SK-N-SH (cell line): ENCODE measurements around the gene SLC10A4. TPM values are rescaled to one million over a fixed set of nuclear protein-coding genes. Genes with fewer than 3 reads are reported as not detected.

ENCODE experiments used
- CTCF ChIA-PET: fragments of 300-600, 350-600 bp; formaldehyde crosslinking; extraction: SDS; loops from one replicate; lab custom pipeline; 2021; lab: Yijun Ruan, JAX
- POLR2A ChIA-PET: fragments of 350-600 bp; sonication (Branson Sonifier 250); formaldehyde crosslinking; extraction: SDS; loops from one replicate; lab custom pipeline; 2020; ENCODE audit warnings: antibody characterized with exemption, inconsistent platforms; lab: Yijun Ruan, JAX
- DNase-seq: peaks from one replicate; pipeline ENCODE4 v3.0.0; 2012
- H2AFZ ChIP-seq: fragments of 200-600 bp; sonication (generic); 2 replicates; pipeline ENCODE4 v1.8.1; 2016; ENCODE audit warnings: antibody characterized with exemption, mild to moderate bottlenecking, low read depth
- H3F3A ChIP-seq: fragments of 200-600 bp; sonication (generic); replicated peaks from 2 replicates; pipeline ENCODE3; 2016; ENCODE audit warnings: antibody characterized with exemption, mild to moderate bottlenecking; ENCODE audit not compliant: insufficient read depth
- H3K27ac ChIP-seq, 2 experiments: fragments of 200-500 bp in 1 of 2; fragments of 200-600 bp in 1 of 2; sonication (Bioruptor generic) in 1 of 2; sonication (generic), shearing (Covaris generic) in 1 of 2; 2 replicates each; pipeline versions ENCODE4 v1.5.1 to v1.6.1; 2014 to 2016; ENCODE audit warnings: low read depth in 2 of 2, inconsistent platforms in 1 of 2, low read length in 1 of 2, mild to moderate bottlenecking in 1 of 2, mixed read lengths in 1 of 2
- H3K27me3 ChIP-seq: fragments of 200-600 bp; sonication (generic), shearing (Covaris generic); 2 replicates; pipeline ENCODE4 v1.6.1; 2016; ENCODE audit warnings: mixed run types; ENCODE audit not compliant: insufficient read depth
- H3K36me3 ChIP-seq, 2 experiments: fragments of 200-500 bp in 1 of 2; fragments of 200-600 bp in 1 of 2; sonication (Bioruptor generic) in 1 of 2; sonication (generic) in 1 of 2; replicated peaks in 1 of 2; 2 replicates each; pipeline versions ENCODE3 to v1.5.1; 2014 to 2016; ENCODE audit warnings: low read length in 1 of 2, mild to moderate bottlenecking in 1 of 2; ENCODE audit not compliant: insufficient read depth in 2 of 2, control insufficient read depth in 1 of 2
- H3K4me1 ChIP-seq, 2 experiments: fragments of 200-500 bp in 1 of 2; fragments of 200-600 bp in 1 of 2; sonication (Bioruptor generic) in 1 of 2; sonication (generic), shearing (Covaris generic) in 1 of 2; 2 replicates each; pipeline versions ENCODE4 v1.5.1 to v1.6.1; 2014 to 2016; ENCODE audit warnings: low read depth in 1 of 2, low read length in 1 of 2, mixed run types in 1 of 2; ENCODE audit not compliant: insufficient read depth in 2 of 2, control insufficient read depth in 1 of 2
- H3K4me2 ChIP-seq: fragments of 200-600 bp; sonication (generic), shearing (Covaris generic); 2 replicates; pipeline ENCODE4 v1.6.1; 2017; ENCODE audit warnings: mixed run types
- H3K4me3 ChIP-seq, 2 experiments: fragments of 200-500 bp in 1 of 2; fragments of 200-600 bp in 1 of 2; sonication (Bioruptor generic) in 1 of 2; sonication (generic), shearing (Covaris generic) in 1 of 2; 2 replicates each; pipeline versions ENCODE4 v1.5.1 to v1.8.1; 2014 to 2016; ENCODE audit warnings: low read depth in 2 of 2, inconsistent platforms in 1 of 2, low read length in 1 of 2, mild to moderate bottlenecking in 1 of 2, mixed read lengths in 1 of 2, moderate library complexity in 1 of 2
- H3K79me2 ChIP-seq: fragments of 200-600 bp; sonication (generic); 2 replicates; pipeline ENCODE4 v1.8.1; 2017; ENCODE audit warnings: mild to moderate bottlenecking; ENCODE audit not compliant: insufficient read depth
- H3K9ac ChIP-seq: fragments of 200-600 bp; sonication (generic); 2 replicates; pipeline ENCODE4 v1.6.1; 2017; ENCODE audit warnings: mixed run types
- H3K9me2 ChIP-seq: fragments of 200-600 bp; sonication (generic); 2 replicates; pipeline ENCODE4 v1.6.1; 2017; ENCODE audit warnings: mixed run types
- H3K9me3 ChIP-seq: fragments of 200-600 bp; sonication (generic); 2 replicates; pipeline ENCODE4 v1.6.1; 2017; ENCODE audit warnings: mixed run types, mild to moderate bottlenecking, moderate library complexity
- H4K20me1 ChIP-seq: fragments of 200-600 bp; sonication (generic); 2 replicates; pipeline ENCODE4 v1.6.1; 2017; ENCODE audit warnings: mild to moderate bottlenecking, mixed run types; ENCODE audit not compliant: insufficient read depth
- CHD2 ChIP-seq: fragments of 150-350 bp; IDR thresholded peaks from 2 replicates; pipeline ENCODE4 v1.6.1; 2018; ENCODE audit warnings: low read length; ENCODE audit not compliant: partially characterized antibody
- CTCF ChIP-seq: fragments of 200-600 bp; sonication (generic); IDR thresholded peaks from 2 replicates; pipeline ENCODE4 v1.6.1; 2017; ENCODE audit warnings: antibody characterized with exemption, mild to moderate bottlenecking, moderate library complexity
- ELF1 ChIP-seq: IDR thresholded peaks from 2 replicates; pipeline ENCODE4 v1.4.0; 2012
- EP300 ChIP-seq, 2 experiments: IDR thresholded peaks; 2 replicates each; pipeline versions ENCODE4 v1.4.0 to v1.6.1; 2012; ENCODE audit warnings: borderline replicate concordance in 1 of 2, low read depth in 1 of 2, low read length in 1 of 2
- FOXJ3 ChIP-seq: sonication (generic); formaldehyde crosslinking; IDR thresholded peaks from 2 replicates; pipeline ENCODE4 v1.5.1; 2020; ENCODE audit warnings: mild to moderate bottlenecking, missing genetic modification reagents
- FOXM1 ChIP-seq: IDR thresholded peaks from 2 replicates; pipeline ENCODE4 v1.4.0; 2012; ENCODE audit warnings: low read depth, mild to moderate bottlenecking
- GATA2 ChIP-seq: sonication (generic); formaldehyde crosslinking; IDR thresholded peaks from 2 replicates; pipeline ENCODE4 v1.5.0; 2020; ENCODE audit warnings: mild to moderate bottlenecking, missing genetic modification reagents
- JUND ChIP-seq: IDR thresholded peaks from 2 replicates; pipeline ENCODE4 v1.4.0; 2012
- NFIC ChIP-seq: IDR thresholded peaks from 2 replicates; pipeline ENCODE4 v1.4.0; 2012; ENCODE audit warnings: borderline replicate concordance
- NRF1 ChIP-seq: IDR thresholded peaks from 2 replicates; pipeline ENCODE4 v1.6.1; 2012; ENCODE audit warnings: low read depth, mild to moderate bottlenecking, low read length
- RCOR1 ChIP-seq: fragments of 150-350 bp; IDR thresholded peaks from 2 replicates; pipeline ENCODE4 v1.6.1; 2017; ENCODE audit warnings: antibody characterized with exemption, low read length
- RFX5 ChIP-seq: IDR thresholded peaks from 2 replicates; pipeline ENCODE4 v1.6.1; 2012; ENCODE audit warnings: mild to moderate bottlenecking, improper control_type of control experiment, low read length
- RXRA ChIP-seq: IDR thresholded peaks from 2 replicates; pipeline ENCODE4 v1.4.0; 2012; ENCODE audit warnings: low read depth, mild to moderate bottlenecking, borderline replicate concordance
- SIN3A ChIP-seq: IDR thresholded peaks from 2 replicates; pipeline ENCODE4 v1.6.1; 2012; ENCODE audit warnings: low read depth, mild to moderate bottlenecking, low read length, moderate library complexity, borderline replicate concordance
- TAF1 ChIP-seq: IDR thresholded peaks from 2 replicates; pipeline ENCODE4 v1.6.1; 2012; ENCODE audit warnings: low read depth, mild to moderate bottlenecking, low read length, moderate library complexity, borderline replicate concordance
- TCF12 ChIP-seq: IDR thresholded peaks from 2 replicates; pipeline ENCODE4 v1.4.0; 2012
- TEAD4 ChIP-seq: IDR thresholded peaks from 2 replicates; pipeline ENCODE4 v1.4.0; 2012; ENCODE audit warnings: mild to moderate bottlenecking, borderline replicate concordance; ENCODE audit not compliant: insufficient read depth
- ZBTB33 ChIP-seq: IDR thresholded peaks from 2 replicates; pipeline ENCODE4 v1.4.0; 2012; ENCODE audit warnings: low read depth, borderline replicate concordance
- WGBS: methylation state at CpG from one replicate; pipeline ENCODE4 v1.1.6; 2017; ENCODE audit warnings: low lambda C conversion rate; 5-methylcytosine and 5-hydroxymethylcytosine counted together
- polyA plus RNA-seq, 3 experiments: library from polyadenylated mRNA; depleted of rRNA; stranded (reverse); fragments of >200 nt; gene quantifications; 2 replicates each; pipeline ENCODE4 v1.2.3, GENCODE V29; 2012
- TF ChIP-seq, protein P1 (sequence below): IDR thresholded peaks from 2 replicates; pipeline ENCODE4 v1.4.0; 2012; ENCODE audit warnings: low read depth, borderline replicate concordance
- TF ChIP-seq, protein P2 (sequence below): IDR thresholded peaks from 2 replicates; pipeline ENCODE4; 2012

SLC10A4 gene
- polyA plus RNA-seq, 1 of the 3 experiments (the other 2 are of a cell fraction) = 2.5 TPM

- Histone ChIP-seq H3K27ac (no peak overlapping the region), H3K9me3 (no peaks in the 10 kb centered on the region), H3F3A (peaks cover 14% of the 10 kb centered on the region), H3K9me2 (no peaks in the 10 kb centered on the region), H3K4me3 (peak overlapping the region in 1 of 2 experiments; percentile 59; a peak in 2 of 4 replicates), H2AFZ (no peak overlapping the region), H3K9ac (no peak overlapping the region), H3K27me3 (no peaks in the 10 kb centered on the region), H4K20me1 (no peaks in the 10 kb centered on the region), H3K36me3 (peaks cover 2 to 3% of the 10 kb centered on the region in 2 experiments), H3K79me2 (no peaks in the 10 kb centered on the region), H3K4me1 (peaks cover 0 to 24% of the 10 kb centered on the region in 2 experiments; a peak in 2 of 4 replicates), H3K4me2 (no peak overlapping the region)
- CTCF ChIA-PET = interaction anchor here (0.7 to 7.9 kb wide), 11 partner anchors 12 to 141 kb away, joined by 3 to 40 read pairs (median 3); no protein-coding TSS in a partner anchor
- WGBS = 56% methylated on average over 20 of the region's 22 CpGs
- peak; percentile 49 for DNase-seq
- TF ChIP-seq NFIC (no peak), GATA2 (CRISPR knock-in tag) (no peak), RFX5 (no peak), TAF1 (no peak), ZBTB33 (no peak), FOXJ3 (CRISPR knock-in tag) (no peak), TEAD4 (no peak), SIN3A (no peak), EP300 (IDR thresholded peaks at IDR 0.05; ENCODE audit: borderline replicate concordance in 1 of 2, low read depth in 1 of 2, low read length in 1 of 2) (no peak), TCF12 (no peak), CTCF (no peak), FOXM1 (no peak), RCOR1 (no peak), JUND (no peak), NRF1 (no peak), CHD2 (no peak), ELF1 (no peak), RXRA (no peak)
- TF ChIP-seq, protein P1, sequence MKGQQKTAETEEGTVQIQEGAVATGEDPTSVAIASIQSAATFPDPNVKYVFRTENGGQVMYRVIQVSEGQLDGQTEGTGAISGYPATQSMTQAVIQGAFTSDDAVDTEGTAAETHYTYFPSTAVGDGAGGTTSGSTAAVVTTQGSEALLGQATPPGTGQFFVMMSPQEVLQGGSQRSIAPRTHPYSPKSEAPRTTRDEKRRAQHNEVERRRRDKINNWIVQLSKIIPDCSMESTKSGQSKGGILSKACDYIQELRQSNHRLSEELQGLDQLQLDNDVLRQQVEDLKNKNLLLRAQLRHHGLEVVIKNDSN = no peak
- TF ChIP-seq, protein P2, sequence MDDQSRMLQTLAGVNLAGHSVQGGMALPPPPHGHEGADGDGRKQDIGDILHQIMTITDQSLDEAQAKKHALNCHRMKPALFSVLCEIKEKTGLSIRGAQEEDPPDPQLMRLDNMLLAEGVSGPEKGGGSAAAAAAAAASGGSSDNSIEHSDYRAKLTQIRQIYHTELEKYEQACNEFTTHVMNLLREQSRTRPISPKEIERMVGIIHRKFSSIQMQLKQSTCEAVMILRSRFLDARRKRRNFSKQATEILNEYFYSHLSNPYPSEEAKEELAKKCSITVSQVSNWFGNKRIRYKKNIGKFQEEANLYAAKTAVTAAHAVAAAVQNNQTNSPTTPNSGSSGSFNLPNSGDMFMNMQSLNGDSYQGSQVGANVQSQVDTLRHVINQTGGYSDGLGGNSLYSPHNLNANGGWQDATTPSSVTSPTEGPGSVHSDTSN = no peak
- POLR2A ChIA-PET = interaction anchor here (0.6 to 2.0 kb wide), 4 partner anchors 14 to 143 kb away, joined by 3 to 7 read pairs (median 4); partner anchors contain the start of gene SLAIN2
Measured at GRCh38 chr4:48484494-48485168, 1.5 kb downstream of the SLC10A4 start.
